ENCODE measurements around the gene HMGB1. TPM values are rescaled to one million over a fixed set of nuclear protein-coding genes. Genes with fewer than 3 reads are reported as not detected.
A peak's percentile ranks its signal among the peaks of the same experiment; 100 is the strongest.

HMGB1 gene
- total and polyA plus RNA-seq, 2 experiments from 2014 or later: 727 to 2,970 TPM

- no peak for DNase-seq (ENCODE audit: low spot score)
- Histone ChIP-seq H3K4me1 (ENCODE audit: insufficient read depth) (peaks cover 8% of the 10 kb centered on the region), H3K4me2 (no peak overlapping the region), H3K36me3 (ENCODE audit: insufficient read depth) (no peaks in the 10 kb centered on the region), H3K4me3 (no peak overlapping the region), H4K20me1 (replicated peaks; ENCODE audit: insufficient read depth) (no peaks in the 10 kb centered on the region), H3F3A (replicated peaks; ENCODE audit: low read depth) (peaks cover 10% of the 10 kb centered on the region), H3K27ac (ENCODE audit: low read depth) (no peak overlapping the region), H3K27me3 (ENCODE audit: insufficient read depth) (0 out of 2 replicates have a peak, but pooled peaks cover 9% of the 10 kb centered on the region), H2AFZ (0 out of 2 replicates have a peak overlapping the region, but pooled peaks have one; percentile 10), H3K79me2 (replicated peaks; ENCODE audit: insufficient read depth) (no peaks in the 10 kb centered on the region), H3K9me2 (ENCODE audit: insufficient read depth) (no peaks in the 10 kb centered on the region)
- Mint-ChIP-seq H3K27me3 (ENCODE audit: insufficient read depth, low read depth, poor library complexity) (peaks cover 16% of the 10 kb centered on the region), H3K27ac (no peak overlapping the region), H3K9me3 (no peaks in the 10 kb centered on the region; the same call in 2 of the 3 replicates), H3K4me1 (peaks cover 15% of the 10 kb centered on the region), H3K36me3 (ENCODE audit: low read depth) (no peaks in the 10 kb centered on the region), H3K4me3 (no peak overlapping the region)
- TF ChIP-seq EZH2phosphoT487 (IDR thresholded peaks at IDR 0.05; ENCODE audit: unreplicated experiment): no peak
- no peak for TF ChIP-seq EZH2 (IDR thresholded peaks at IDR 0.05; ENCODE audit: low read depth, unreplicated experiment)
- no peak for ATAC-seq
Measured at GRCh38 chr13:30418075-30418716, 47.5 kb downstream of the HMGB1 start.

DNA sequence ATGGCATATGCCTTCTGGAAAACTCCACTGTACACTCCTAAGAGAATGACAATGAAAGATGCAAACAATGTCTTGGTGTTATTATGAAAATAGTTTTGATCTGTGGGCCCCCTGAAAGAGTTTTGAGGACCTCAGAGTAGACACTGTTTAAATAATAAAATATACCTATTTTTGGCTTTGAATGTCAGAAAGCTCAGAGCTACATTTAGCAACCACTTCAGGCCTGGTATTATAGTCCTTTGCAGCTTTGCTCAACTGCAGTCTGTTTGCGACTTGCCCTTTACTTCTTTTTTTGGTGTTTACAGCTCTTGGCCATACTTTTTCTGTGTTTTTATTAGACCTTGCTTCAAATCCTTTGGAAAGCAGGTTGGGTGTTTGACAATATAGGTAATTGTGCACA is 49.3 kb downstream of the HMGB1 start:
- Mint-ChIP-seq H3K4me3 (no peak overlapping the region), H3K4me1 (peaks cover 12% of the 10 kb centered on the region), H3K27ac (no peak overlapping the region), H3K9me3 (no peaks in the 10 kb centered on the region), H3K36me3 (ENCODE audit: low read depth) (no peaks in the 10 kb centered on the region), H3K27me3 (ENCODE audit: insufficient read depth, low read depth, poor library complexity) (peaks cover 16% of the 10 kb centered on the region)
- H3K4me3 ChIP-seq: no peak overlapping the region
- no peaks in the 10 kb centered on the region for H3K9me2 ChIP-seq (ENCODE audit: insufficient read depth)
- H4K20me1 ChIP-seq (replicated peaks; ENCODE audit: insufficient read depth): no peaks in the 10 kb centered on the region
- no peak overlapping the region for H3K4me2 ChIP-seq
- H3K27me3 ChIP-seq (ENCODE audit: insufficient read depth): 0 out of 2 replicates have a peak, but pooled peaks cover 9% of the 10 kb centered on the region
- no peaks in the 10 kb centered on the region for H3K36me3 ChIP-seq (ENCODE audit: insufficient read depth)
- no peak overlapping the region for H3K27ac ChIP-seq (ENCODE audit: low read depth)
- peaks cover 8% of the 10 kb centered on the region for H3K4me1 ChIP-seq (ENCODE audit: insufficient read depth)
- DNase-seq (ENCODE audit: low spot score) (no peak), ATAC-seq (no peak)
- TF ChIP-seq ETS1 (IDR thresholded peaks at IDR 0.05) (no peak), ZNF331 (CRISPR knock-in tag; IDR thresholded peaks at IDR 0.05; ENCODE audit: low read depth) (no peak), STAT1 (IDR thresholded peaks at IDR 0.05; ENCODE audit: unreplicated experiment) (no peak), CTCF (conservative IDR thresholded peaks at IDR 0.05; ENCODE audit: low read depth in 2 of 2) (no peak)
- no peaks in the 10 kb centered on the region for H3K79me2 ChIP-seq (replicated peaks; ENCODE audit: insufficient read depth)
- H3F3A ChIP-seq (replicated peaks; ENCODE audit: low read depth): peaks cover 9% of the 10 kb centered on the region
- no peak overlapping the region for H2AFZ ChIP-seq
